Astrocyte (in vitro differentiated cells and primary cell): ENCODE data around the gene ASB10. TPM values are rescaled to one million over a fixed set of nuclear protein-coding genes. Genes with fewer than 3 reads are reported as not detected.

Experiments used
- DNase-seq: peaks from one replicate; pipeline ENCODE4 v3.0.0-alpha.2; 2010; ENCODE audit warnings: low read depth
- FAIRE-seq: peaks from 2 replicates; lab custom pipeline; 2011; peaks lifted over from hg19 to GRCh38; lab: Jason Lieb, UNC
- H2AFZ ChIP-seq: 2 replicates; pipeline ENCODE4 v1.6.0; 2012; ENCODE audit warnings: low read depth, low read length, inconsistent platforms
- H3K27ac ChIP-seq: 2 replicates; pipeline ENCODE4 v1.5.1; 2011; ENCODE audit warnings: low read depth, low read length, inconsistent platforms
- H3K27me3 ChIP-seq: 2 replicates; pipeline ENCODE4 v1.6.0; 2011; ENCODE audit warnings: low read length, inconsistent platforms; ENCODE audit not compliant: insufficient read depth
- H3K36me3 ChIP-seq: 2 replicates; pipeline ENCODE4 v1.5.1; 2011; ENCODE audit warnings: low read length, inconsistent platforms; ENCODE audit not compliant: insufficient read depth
- H3K4me1 ChIP-seq: 2 replicates; pipeline ENCODE4 v1.5.1; 2011; ENCODE audit warnings: low read length, inconsistent platforms; ENCODE audit not compliant: insufficient read depth
- H3K4me2 ChIP-seq: 2 replicates; pipeline ENCODE4 v1.6.0; 2012; ENCODE audit warnings: low read length, inconsistent platforms
- H3K4me3 ChIP-seq: 2 replicates; pipeline ENCODE4 v1.5.1; 2011; ENCODE audit warnings: low read depth, mild to moderate bottlenecking, low read length, inconsistent platforms; ENCODE audit not compliant: insufficient read depth
- H3K79me2 ChIP-seq: 2 replicates; pipeline ENCODE4 v1.6.0; 2012; ENCODE audit warnings: mild to moderate bottlenecking, low read length, inconsistent platforms; ENCODE audit not compliant: insufficient read depth
- H3K9ac ChIP-seq: 2 replicates; pipeline ENCODE4 v1.6.0; 2012; ENCODE audit warnings: mild to moderate bottlenecking, low read length, inconsistent platforms
- H3K9me3 ChIP-seq: 2 replicates; pipeline ENCODE4 v1.5.1; 2012; ENCODE audit warnings: low read depth, mild to moderate bottlenecking, low read length, inconsistent platforms; ENCODE audit not compliant: insufficient read depth
- H4K20me1 ChIP-seq: 2 replicates; pipeline ENCODE4 v1.6.0; 2012; ENCODE audit warnings: low read length, inconsistent platforms; ENCODE audit not compliant: insufficient read depth
- H3K27ac Mint-ChIP-seq: one replicate; pipeline ENCODE4 v1.8.0; 2021; ENCODE audit warnings: mild to moderate bottlenecking, mixed read lengths; ENCODE audit not compliant: unreplicated experiment
- H3K27me3 Mint-ChIP-seq: one replicate; pipeline ENCODE4 v1.8.0; 2021; ENCODE audit warnings: low read depth, mixed read lengths; ENCODE audit not compliant: unreplicated experiment
- H3K36me3 Mint-ChIP-seq: one replicate; pipeline ENCODE4 v1.8.0; 2021; ENCODE audit warnings: low read depth, mixed read lengths; ENCODE audit not compliant: unreplicated experiment
- H3K4me1 Mint-ChIP-seq: one replicate; pipeline ENCODE4 v1.8.0; 2021; ENCODE audit warnings: low read depth, mixed read lengths; ENCODE audit not compliant: unreplicated experiment
- H3K4me3 Mint-ChIP-seq: one replicate; pipeline ENCODE4 v1.8.0; 2021; ENCODE audit warnings: mild to moderate bottlenecking, moderate library complexity, mixed read lengths; ENCODE audit not compliant: unreplicated experiment
- H3K9me3 Mint-ChIP-seq: one replicate; pipeline ENCODE4 v1.8.0; 2021; ENCODE audit warnings: mild to moderate bottlenecking, mixed read lengths; ENCODE audit not compliant: unreplicated experiment
- CTCF ChIP-seq: IDR thresholded peaks from 2 replicates; pipeline ENCODE4 v1.5.1; 2011; ENCODE audit warnings: low read depth, mild to moderate bottlenecking, inconsistent platforms, low read length, moderate library complexity; ENCODE audit not compliant: insufficient read depth
- EZH2 ChIP-seq: IDR thresholded peaks from 2 replicates; pipeline ENCODE4 v1.6.1; 2012; ENCODE audit warnings: mild to moderate bottlenecking, low read length, inconsistent platforms; ENCODE audit not compliant: insufficient read depth
- total RNA-seq: library from RNA; stranded (reverse); gene quantifications from 2 replicates; pipeline ENCODE4 v1.2.1, GENCODE V29; 2021

The ASB10 gene
- total RNA-seq, 1 donor from 2014 or later = not detected

DNA sequence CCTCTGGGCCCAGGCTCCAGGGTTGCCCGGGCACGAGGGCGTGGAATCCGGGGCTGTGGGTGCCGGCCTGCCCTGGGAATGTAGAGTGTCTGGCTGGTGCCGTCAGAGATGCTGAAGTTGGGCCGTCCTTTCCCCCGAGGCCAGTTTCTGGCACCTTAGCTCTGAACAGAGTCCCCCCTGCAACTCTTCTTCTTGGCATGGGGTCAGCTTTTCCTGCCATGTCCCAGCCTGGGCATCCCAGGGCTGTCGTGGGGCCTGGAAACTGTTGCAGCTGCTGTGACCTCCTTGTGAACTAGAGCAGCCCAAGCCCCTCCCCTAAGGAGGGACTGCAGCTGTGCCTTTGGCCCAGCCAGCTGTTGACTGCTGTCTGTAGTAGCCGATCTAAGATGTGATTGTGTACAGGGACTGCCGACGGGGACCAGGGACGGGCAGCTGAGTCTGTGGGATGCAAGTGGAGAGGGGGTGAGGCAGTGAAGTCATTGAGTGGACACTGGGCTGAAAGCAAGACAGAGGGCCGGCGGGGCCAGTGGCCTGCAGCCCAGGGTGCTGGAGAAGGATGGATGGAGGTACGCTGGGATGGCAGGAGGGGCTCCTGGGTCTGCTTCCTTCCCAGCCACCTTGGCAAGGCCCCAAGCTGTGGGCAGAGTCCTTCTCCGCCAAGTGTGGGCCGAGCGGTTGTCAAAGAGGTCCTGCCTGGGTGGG lies 55.3 kb downstream of the ASB10 start:
- TF ChIP-seq CTCF (no peak), EZH2 (no peak)
- Histone ChIP-seq H3K4me3 (no peak overlapping the region), H3K27ac (no peak overlapping the region), H2AFZ (no peak overlapping the region), H3K9me3 (no peaks in the 10 kb centered on the region), H3K4me1 (no peaks in the 10 kb centered on the region), H3K4me2 (no peak overlapping the region), H3K27me3 (no peaks in the 10 kb centered on the region), H3K79me2 (no peaks in the 10 kb centered on the region), H3K9ac (no peak overlapping the region), H4K20me1 (peaks cover 52% of the 10 kb centered on the region), H3K36me3 (peaks cover 16% of the 10 kb centered on the region)
- FAIRE-seq = no peak
- peaks cover 25% of the 10 kb centered on the region for H3K36me3 Mint-ChIP-seq
- DNase-seq = no peak
- H3K4me1 Mint-ChIP-seq = peaks cover 7% of the 10 kb centered on the region
- H3K27me3 Mint-ChIP-seq = no peaks in the 10 kb centered on the region
- H3K4me3 Mint-ChIP-seq = no peak overlapping the region
- H3K27ac Mint-ChIP-seq = no peak overlapping the region
- no peaks in the 10 kb centered on the region for H3K9me3 Mint-ChIP-seq

DNA sequence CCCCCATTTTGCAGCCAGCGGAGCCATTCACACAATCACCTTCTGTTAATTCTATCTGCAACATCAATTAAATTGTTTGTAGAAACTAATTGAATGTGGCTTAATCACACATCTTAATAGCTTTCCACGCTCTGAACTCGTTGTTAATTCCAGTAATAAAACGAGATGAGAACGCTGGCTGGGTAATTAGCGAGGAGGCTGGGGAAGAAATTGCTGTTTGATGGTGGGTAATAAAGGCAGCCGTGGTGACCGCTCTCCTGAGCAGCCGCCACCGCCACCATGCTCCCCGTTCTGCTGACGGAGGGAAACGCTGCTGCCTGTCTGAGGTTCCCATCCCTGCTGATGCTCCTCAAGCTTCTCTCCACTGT lies 55.8 kb downstream of the ASB10 start:
- Histone ChIP-seq H4K20me1 (peaks cover 57% of the 10 kb centered on the region), H3K9ac (no peak overlapping the region), H3K4me3 (no peak overlapping the region), H3K9me3 (no peaks in the 10 kb centered on the region), H3K27me3 (no peaks in the 10 kb centered on the region), H3K36me3 (peaks cover 11% of the 10 kb centered on the region), H3K4me1 (no peaks in the 10 kb centered on the region), H3K4me2 (no peak overlapping the region), H2AFZ (no peak overlapping the region), H3K79me2 (no peaks in the 10 kb centered on the region), H3K27ac (no peak overlapping the region)
- no peak for FAIRE-seq
- H3K36me3 Mint-ChIP-seq = peaks cover 25% of the 10 kb centered on the region
- TF ChIP-seq EZH2 = no peak
- no peak for TF ChIP-seq CTCF
- DNase-seq = no peak
- H3K27me3 Mint-ChIP-seq = no peaks in the 10 kb centered on the region
- no peak overlapping the region for H3K4me3 Mint-ChIP-seq
- no peak overlapping the region for H3K27ac Mint-ChIP-seq
- no peaks in the 10 kb centered on the region for H3K9me3 Mint-ChIP-seq
- H3K4me1 Mint-ChIP-seq = peaks cover 8% of the 10 kb centered on the region

GRCh38 chr7:151130741-151131157 lies 56.3 kb downstream of the ASB10 start:
- Histone ChIP-seq H3K36me3 (peaks cover 11% of the 10 kb centered on the region), H3K79me2 (no peaks in the 10 kb centered on the region), H3K4me2 (no peak overlapping the region), H3K27me3 (no peaks in the 10 kb centered on the region), H4K20me1 (peaks cover 57% of the 10 kb centered on the region), H2AFZ (no peak overlapping the region), H3K9ac (no peak overlapping the region), H3K4me1 (peaks cover under 1% of the 10 kb centered on the region), H3K4me3 (no peak overlapping the region), H3K9me3 (no peaks in the 10 kb centered on the region), H3K27ac (no peak overlapping the region)
- no peak overlapping the region for H3K4me3 Mint-ChIP-seq
- no peak for FAIRE-seq
- H3K9me3 Mint-ChIP-seq = no peaks in the 10 kb centered on the region
- DNase-seq = no peak
- H3K27ac Mint-ChIP-seq = no peak overlapping the region
- TF ChIP-seq EZH2 = no peak
- no peak for TF ChIP-seq CTCF
- no peaks in the 10 kb centered on the region for H3K27me3 Mint-ChIP-seq
- H3K36me3 Mint-ChIP-seq = peaks cover 25% of the 10 kb centered on the region
- peaks cover 8% of the 10 kb centered on the region for H3K4me1 Mint-ChIP-seq
